Measurements from ENCODE around the gene MRPL4.

Gene MRPL4

DNA sequence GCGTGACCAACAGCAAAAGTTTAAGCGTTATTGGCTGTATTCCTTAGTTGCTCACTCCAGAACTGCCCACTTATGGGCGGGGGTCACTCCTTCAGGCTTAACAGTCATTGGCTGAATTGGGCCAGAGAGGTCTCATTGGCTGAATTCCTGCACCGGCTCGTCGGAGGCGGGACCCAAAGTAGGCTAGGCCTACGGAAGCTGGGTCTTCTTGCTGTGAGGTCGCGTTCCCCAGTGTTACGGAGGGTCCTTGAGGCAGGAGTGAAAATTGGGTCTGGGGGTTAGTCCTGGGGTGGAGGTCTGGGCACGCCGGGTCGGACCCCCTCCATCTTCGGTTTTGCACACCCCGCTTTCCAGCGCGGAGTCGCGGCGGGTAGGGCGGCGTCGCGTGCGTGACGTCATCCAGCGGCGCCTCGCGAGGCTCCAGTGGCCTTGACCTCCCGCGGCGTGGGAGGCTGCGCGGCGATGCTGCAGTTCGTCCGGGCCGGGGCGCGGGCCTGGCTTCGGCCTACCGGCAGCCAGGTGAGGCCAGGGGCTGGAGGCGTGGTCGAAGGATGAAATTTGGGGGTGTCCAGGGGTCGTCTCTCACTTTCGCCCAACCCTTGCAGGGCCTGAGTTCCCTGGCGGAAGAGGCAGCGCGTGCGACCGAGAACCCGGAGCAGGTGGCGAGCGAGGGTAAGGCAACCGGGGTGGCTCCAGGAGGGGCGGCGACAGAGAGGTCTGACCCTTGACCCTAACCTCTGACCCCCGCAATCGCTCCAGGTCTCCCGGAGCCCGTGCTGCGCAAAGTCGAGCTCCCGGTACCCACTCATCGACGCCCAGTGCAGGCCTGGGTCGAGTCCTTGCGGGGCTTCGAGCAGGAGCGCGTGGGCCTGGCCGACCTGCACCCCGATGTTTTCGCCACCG is at the start of gene MRPL4:
Gene MRPL4 (plus strand): TSS at position 423 of the 903 bp plus-strand sequence. CDS start 40 bp downstream, at position 463.
- DNase-seq = peak; percentile 98

DNA sequence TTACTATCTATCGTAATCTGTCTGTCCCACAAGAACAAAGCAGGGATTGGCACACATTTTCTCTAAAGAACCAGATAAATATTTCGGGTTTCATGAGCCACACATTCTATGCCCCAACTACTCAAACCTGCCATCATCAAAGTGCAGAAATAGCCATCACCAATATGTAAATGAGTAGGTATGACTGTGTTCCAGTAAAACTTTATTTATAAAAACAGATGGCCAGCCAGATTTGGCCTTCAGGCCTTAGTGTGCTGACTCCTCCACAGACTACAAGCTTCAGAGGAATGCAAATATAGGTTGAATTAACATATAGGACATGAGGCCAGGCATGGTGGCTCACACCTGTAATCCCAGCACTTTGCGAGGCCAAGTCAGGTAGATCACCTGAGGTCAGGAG is 48.3 kb upstream of the MRPL4 start:
- DNase-seq = no peak

DNA sequence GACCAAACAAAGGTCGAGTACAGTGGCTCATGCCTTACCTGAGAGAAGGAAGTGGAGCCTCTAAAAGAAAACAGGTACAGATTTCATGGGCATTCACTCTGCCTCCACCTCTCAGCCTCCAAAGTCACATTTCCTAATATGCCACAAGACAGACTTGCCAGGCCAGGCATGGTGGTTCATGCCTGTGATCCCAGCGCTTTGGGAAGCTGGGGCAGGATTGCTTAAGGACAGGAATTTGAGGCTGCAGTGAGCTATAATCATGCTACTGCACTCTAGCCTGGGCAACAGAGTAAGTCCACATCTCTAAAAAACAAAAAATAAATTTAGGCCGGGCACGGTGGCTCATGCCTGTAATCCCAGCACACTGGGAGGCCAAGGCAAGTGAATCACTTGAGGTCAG is 46.4 kb upstream of the MRPL4 start:
- DNase-seq = no peak

DNA sequence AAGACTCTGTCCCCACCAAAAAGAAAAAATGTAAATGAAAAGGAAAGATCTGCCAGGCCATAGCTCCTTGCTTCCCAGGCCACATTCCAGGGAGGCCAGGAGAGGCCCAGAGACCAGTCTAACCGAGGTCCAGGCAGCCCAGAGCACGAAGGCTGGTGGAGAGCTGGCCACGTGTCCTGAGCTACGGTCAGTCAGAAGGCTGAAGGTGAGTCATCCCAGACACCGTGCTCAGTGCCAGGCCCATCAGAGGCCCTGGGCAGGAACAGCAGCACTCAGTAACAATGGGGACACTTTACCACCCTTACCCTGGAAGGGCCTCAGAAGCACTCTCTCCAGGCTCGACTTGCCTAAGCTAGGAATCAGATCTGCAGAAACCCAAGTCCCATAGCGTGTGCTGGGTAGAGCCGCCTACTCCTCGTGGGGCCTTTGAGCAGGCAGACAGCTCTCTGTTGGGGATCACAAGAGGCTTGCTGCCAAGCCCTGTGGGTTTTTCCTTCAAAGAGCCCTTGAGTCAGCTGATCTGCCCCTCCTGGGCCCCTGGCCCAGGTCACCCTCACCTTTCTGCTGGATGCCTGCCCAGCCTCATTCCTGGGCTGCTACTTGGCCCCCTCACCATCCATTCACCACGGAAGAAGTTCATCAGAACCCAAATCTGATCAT is 45.7 kb upstream of the MRPL4 start:
- no peak for DNase-seq

DNA sequence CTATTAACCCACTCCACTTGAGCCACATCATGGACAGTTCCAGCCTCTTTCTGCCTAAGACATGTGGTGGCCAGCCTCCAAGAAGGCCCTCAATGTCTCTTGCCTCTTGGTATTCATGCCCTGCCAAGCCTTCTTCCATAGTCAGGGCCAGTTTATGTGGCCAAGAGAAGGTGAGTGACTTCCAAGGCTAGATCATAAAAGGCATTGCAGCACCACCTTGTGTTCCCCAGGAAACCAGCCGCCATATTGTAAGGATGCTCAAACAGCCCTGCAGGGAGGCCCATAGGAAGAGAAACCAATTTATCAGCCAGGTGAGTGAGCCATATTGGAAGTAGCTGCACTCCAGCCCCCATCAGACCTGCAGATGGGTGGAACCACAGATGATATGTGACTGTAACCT is 45.0 kb upstream of the MRPL4 start:
- no peak for DNase-seq

DNA sequence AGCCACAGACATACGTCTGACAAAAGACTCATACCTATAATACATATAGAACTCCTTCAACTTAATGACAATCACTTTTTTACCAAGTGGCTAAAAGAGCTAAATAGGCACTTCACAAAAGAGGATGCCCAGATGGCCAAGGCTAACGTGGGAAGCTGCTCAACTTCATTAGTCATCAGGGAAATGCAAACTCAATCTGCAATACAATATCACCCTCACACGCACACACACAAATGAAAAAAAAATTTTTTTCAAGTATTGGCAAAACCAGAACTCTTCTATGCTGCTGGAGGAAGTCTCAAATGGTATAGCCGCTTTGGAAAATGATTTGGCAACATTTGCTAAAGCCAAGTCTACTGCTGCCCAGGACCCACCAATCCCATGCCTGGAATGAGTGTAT is 42.7 kb upstream of the MRPL4 start:
- no peak for DNase-seq

DNA sequence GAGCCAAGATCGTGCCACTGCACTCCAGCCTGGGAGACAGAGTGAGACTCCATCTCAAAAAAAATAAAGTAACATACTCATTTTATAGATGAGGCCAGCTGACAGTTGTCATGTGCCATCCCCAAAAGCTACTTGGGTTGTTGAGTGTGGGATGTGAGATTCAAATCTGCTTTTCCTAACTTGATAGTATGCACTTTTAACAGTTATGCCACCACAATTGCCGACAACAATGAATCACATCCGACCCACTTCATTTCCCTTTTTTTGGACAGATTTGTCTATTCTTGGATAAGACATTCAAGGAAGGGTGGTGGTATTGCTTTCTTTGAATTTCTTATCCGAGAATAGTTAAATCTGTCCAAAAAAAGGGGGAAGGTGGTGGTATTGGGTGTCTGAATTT is 41.0 kb upstream of the MRPL4 start:
- DNase-seq = no peak

DNA sequence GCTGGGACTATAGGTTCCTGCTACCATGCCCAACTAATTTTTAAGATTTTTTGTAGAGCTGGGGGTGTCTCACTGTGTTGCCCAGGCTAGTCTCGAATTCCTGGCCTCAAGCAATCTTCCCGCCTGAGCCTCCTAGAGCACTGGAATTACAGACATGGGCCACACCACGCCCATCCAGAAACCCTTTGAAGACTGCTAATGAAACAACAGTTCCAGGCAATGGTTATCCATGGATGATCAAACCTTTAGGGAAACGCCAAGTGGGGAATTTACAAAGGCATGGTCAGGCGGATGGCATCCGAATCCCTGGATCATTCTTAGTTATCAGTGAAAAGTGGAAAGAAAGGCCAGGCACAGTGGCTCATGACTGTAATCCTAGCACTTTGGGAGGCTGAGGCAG is 40.3 kb upstream of the MRPL4 start:
- no peak for DNase-seq

DNA sequence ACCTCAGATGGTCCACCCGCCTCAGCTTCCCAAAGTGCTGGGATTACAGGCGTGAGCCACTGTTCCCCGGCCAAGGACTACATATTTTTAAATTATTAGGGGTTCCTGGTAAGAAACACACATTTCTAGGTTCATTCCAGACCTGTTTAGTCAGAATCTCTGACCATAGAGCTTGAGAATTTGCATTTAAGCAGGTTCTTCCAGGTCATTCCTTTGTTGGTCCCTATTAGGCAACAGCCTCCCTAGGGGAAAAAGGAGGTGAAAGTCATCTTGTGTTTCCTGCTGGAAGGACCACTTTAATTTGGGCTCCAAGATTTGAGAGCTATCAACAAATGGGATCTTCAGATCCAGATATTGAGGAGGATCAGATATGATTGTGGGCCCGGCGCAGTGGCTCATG is 37.2 kb upstream of the MRPL4 start:
- no peak for DNase-seq

DNA sequence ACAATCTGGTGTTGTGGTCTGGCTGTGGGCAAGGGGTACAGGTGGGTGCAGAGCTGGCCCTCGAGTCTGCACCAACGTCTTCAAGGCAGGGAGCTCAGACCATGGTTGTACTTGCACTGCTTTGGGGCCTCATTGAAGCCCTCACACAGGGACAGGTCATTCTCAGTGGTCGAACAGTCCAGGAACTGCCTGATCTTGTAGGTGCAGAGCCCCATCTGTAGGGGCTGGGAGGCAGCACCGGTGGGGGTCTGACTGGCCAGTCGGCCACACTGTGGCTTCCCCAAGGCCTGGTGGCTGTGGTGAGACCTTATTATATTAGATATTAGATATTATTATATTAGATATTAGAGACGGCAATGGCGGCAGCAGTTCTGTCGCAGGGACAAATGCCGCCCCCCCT is 34.9 kb upstream of the MRPL4 start:
- no peak for DNase-seq

DNA sequence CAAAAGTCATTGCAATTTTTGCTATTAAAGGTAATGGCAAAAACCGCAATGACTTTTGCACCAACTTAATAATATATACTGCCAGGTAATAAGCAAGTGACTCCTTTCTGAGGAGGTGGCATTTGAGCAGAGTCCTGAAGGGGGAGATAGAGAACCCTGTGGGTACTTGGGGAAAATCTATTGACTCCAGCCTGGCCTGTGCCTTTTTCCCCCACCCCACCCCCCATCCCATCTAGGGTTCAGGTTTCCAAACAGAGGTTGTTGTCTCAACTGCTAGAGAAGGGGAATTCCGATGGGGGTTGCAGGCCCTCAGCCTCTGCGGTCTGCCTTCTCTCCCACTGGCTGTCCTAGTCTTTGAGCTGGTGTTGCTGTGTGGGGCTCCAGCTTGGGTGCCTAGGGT is 32.3 kb upstream of the MRPL4 start:
- peak; percentile 43 for DNase-seq

DNA sequence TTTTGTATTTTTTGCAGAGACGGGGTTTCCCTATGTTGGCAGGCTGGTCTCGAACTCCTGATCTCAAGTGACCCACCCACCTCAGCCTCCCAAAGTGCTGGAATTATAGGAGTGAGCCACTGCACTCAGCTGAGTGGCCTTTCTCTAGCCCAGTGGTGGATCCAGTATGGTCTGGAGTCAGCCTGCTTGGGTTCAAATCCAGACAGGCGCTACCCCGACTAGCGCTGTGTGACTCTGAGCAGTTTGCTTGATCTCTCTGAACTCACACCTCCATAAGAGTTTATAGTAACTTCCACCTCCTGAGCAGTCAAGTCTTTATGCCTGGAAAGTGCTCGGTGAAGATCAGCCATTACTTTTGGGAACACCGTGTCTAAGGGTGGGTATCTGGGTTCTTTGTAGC is 31.3 kb upstream of the MRPL4 start:
- no peak for DNase-seq

DNA sequence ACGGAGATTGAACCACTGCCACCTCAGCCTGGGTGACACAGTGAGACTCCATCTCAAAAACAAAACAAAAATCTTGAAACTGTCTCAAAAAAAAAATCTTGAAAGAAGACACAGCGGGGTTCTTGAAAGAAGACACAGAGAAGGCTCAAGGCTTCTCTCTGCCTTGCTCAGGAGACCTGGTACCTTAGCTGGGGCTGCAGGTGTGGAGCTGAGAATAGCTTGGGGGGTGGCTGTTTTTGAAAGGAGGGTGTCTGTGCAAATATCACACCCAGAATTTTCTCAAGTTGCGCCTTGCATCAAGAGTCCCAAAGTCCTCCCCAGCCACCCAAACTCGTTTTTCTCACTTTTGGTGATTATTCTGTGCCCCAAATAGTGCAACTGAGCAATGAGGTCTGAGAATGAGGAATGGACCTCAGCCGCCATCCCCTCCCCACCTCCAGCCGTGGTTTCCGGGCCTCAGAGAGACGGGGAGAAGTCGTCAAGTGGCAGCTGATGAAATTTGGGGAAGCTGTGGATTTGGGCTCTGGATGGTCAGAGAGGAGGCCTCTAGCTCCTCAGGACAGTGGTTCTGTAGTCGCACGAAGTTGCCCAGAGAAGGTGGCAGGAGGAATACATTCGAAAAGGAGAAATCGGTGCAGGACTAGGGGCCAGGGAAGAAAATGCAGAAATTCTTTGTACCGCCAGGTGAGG is 29.7 kb upstream of the MRPL4 start:
- no peak for DNase-seq

DNA sequence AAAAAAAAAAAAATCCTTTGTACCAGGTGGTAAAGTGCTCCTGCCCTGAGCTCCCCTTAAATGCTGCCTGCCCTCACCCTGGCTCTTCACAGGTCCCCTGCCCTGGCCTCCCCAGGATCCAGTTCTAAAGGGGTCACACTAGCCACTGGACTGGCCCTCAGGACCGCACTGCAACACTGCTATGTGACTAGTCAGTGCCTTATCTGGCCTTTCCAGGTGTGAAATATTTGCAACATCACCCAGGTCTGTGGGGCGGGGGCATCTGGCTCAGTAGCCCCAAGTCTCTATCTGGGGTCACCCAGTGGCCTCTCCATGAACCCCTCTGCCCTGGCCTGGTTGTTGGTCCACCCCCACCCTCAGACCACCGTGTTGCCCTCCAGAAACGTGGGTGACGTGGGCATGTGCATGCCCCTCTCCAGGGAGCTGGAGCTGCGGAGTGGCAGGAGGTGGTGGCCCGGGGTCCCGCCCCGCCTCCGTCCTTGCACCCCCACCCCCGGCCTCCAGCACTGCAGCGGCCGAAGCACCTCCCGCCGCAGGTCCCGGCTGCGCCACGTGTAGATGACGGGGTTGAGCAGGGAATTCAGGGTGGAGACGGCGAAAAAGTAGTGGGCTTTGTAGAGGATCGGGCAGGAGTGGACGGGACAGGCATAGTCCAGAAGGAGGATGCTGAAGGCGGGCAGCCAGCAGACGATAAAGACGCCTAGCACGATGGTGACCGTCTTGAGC is 28.4 kb upstream of the MRPL4 start:
- no peak for DNase-seq

DNA sequence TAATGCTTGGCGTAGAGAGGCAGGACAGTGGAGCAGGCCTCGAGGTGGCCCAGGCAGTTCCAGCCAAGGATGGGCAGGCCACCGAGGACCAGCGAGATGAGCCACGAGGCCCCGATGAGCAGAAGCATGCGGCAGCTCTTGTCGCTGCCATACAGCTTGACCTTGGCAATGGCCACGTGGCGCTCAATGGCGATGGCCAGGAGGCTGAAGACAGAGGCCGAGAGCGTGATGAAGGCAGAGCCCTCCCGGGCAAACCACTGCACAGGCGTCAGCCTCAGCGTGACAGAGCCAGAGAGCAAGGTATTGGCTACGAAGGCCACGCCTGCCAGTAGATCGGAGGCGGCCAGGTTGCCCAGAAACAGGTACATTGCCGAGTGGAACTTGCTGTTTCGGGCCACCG is 27.7 kb upstream of the MRPL4 start:
- no peak for DNase-seq

DNA sequence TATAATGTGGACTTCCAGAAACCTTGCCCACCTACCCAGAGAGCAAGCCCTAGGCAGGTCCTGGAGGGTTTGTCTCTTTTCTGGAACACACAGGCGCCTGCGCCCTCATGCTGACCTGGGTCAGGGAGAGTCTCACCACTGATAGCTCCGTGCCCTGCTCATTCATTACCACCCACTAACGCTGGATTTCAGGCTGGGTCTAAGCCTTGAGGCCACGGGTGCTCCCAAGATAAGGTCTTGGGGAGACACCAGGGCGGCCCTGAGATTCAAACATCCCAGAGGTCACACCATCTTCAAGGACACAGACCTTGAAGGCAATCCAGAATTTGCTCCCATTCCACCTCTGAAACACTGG is 26.0 kb upstream of the MRPL4 start:
- DNase-seq = no peak

DNA sequence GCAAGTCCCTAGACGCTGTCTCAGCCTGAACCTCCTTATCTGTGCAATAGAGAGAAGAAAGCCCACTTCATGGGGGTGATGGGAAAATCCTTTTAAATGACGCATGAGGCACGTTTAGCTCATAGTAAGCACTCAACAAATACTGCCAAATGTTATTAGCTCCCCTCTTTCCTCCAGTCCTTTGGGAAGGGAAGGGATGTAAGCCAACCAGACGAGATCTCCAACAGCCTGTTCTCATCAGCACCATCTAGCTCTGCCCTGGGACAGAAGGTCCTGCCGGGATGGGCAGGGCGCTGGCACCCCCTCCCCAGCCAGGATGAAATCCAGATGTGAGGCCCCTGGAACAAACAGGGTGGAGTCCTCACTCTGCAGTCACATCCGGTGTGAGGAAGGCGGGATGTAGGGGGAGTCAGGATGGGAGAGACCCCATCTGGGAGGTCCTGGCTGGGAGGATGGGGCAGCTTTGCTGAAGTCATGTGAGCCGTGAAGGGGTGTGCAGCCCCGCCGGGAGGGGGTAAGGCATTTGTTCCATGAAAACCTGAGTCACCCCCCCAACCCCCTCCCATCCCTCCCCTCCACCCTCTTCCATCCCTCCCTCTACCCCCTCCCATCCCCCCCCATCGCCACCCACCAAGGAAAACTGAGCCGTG is 25.5 kb upstream of the MRPL4 start:
- DNase-seq = no peak

DNA sequence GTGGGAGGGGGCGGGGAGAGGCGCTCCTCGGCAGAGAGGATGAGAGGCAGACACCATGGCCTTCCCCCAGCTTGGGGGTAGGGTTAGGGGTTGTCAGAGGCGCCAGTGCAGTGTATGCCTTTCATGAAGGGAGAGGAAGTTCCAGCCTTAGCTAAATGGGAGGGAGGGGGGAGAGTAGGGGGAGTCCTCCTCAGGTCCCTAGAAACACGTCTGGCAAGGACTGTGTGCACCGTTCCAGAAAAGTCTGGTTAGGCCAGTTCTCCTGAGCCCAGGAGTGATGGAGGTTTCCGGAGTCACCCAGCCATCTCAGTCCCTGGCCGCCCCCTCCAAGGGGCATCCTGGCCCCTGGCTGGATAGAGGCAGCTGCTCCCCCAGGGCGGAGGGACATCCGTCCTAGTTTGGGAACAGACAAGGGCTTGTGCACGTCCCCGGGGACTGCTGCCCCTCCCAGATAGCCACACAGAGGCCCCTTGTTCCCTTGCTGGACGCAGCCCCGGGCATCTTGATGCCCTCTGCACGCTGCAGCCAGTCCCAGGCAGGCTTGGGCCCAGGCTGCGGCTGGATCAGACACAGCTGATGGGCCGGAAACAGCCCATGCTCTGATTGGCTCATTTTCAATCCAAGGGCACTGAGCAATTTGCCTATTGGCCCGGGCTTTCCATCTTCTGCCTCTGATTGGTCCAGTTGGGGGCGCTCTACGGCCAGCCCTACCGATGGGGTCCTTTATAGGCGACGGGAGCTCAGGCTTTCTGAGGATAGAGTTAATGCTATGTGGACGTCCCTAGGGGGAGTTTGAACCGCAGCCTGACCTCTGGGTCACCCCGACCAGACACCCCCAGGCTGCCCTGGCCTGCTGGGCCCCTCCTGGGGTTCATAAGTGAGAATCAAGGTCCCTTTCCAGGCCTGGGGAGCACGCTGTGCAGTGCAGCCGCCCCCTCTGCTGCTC is 24.7 kb upstream of the MRPL4 start:
- no peak for DNase-seq

DNA sequence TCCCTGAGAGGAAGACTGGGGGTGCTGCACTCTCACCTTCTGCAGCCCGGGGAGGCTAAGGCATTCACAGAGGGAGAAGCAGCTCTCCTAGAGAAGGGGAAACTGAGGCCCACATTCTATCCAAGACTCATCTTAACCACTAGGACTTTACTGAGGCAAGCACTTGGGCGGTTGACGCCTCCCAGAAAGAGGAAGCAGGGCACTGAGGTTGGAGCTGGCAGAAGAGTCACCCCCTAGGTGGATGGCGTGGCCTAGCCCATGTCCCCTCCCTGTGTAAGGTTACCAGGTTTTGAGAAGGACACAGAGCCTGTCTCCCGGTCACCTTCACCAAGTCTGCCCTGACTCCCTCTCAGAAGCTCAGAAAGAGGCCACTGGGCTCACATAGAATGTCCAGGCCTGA is 23.6 kb upstream of the MRPL4 start:
- no peak for DNase-seq

DNA sequence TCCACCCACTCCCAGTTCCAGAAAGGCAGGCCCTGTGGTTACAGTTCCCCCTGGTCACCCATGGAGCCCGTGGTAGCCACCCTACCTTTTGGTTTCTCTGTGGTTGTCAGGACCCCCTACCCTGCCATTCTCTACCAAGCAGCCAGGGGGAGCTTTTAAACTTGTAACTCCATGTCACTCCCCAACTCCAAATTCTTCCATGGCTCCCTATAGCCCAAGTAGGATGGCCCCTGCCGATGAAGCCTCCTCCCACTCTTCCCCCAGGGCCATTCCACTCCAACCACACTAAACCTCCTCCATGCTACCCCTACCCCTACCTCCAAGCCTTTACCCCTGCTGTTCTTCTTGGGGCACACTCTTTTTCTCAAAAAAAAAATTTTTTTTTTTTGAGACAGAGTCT is 23.1 kb upstream of the MRPL4 start:
- no peak for DNase-seq

DNA sequence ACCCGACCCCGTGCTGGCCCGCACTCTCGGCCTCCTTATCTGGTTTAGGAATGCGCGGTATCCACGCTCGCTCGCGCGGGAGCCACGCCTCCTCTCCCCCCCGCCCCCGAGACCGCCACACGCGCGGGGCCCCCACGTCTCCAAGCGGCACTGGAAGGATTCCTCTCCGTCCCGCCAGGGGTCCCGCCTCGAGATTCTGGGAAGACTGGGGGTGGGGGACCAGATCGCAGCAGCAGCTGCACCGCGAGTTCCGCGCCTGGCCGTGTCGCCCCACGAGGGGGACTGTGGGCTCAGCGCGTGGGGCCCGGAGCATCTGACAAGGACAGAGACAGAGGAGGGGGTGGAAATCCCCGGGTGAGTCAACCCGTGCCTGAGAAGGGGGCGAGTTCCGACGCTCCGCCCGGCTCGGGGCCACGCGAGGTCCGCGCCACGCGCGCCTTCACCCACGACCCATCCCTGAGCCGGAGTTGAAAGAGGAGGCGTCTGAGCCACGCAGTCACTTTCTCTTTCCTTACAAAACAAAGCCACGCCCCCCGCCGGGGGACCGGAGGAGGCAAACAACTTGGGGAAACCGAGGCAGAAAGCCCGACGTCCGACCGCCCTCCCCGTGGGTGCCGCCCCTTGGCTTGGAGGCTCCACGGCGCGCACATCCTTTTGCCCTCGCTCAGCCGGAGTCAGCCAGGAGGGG is 21.7 kb upstream of the MRPL4 start:
- no peak for DNase-seq

Data from NCI-H2029 treated with DMSO at 0.1 percent for 48 hours (cell line).